Measurements from ENCODE around the gene PTBP3.

- TF ChIP-seq POLR2A (IDR thresholded peaks at IDR 0.05; ENCODE audit: low read depth, low read length) = no peak
- TF ChIP-seq POLR2AphosphoS5 (IDR thresholded peaks at IDR 0.05; ENCODE audit: low read depth, low read length) = no peak
- no peak for TF ChIP-seq TAF1 (IDR thresholded peaks at IDR 0.05; ENCODE audit: low read depth, low read length)
- TF ChIP-seq SPI1 (IDR thresholded peaks at IDR 0.05; ENCODE audit: low read depth, low read length) = no peak
- TF ChIP-seq POU2F2 (IDR thresholded peaks at IDR 0.05; ENCODE audit: low read depth, low read length) = no peak
These were observed 1.8 kb downstream of the PTBP3 start for GRCh38 chr9:112331674-112331952.

All from GM12891 (cell line).